HG03066 (cell line): ENCODE data around the gene SSBP2.
"Not testable (repeated sequence)": the region's sequence is repeated elsewhere in the genome, so short reads cannot be mapped to it uniquely, and the experiment has no call there.

ENCODE experiments used
- ATAC-seq: cut with Tn5 transposase; IDR thresholded peaks from one replicate; pipeline ENCODE4 v1.9.1; 2021; ENCODE audit warnings: low read depth; ENCODE audit not compliant: unreplicated experiment

The SSBP2 gene

GRCh38 chr5:81607693-81608092 lies 143.2 kb downstream of the SSBP2 start:
- ATAC-seq: no peak

GRCh38 chr5:81606150-81606549 lies 144.7 kb downstream of the SSBP2 start:
- no peak for ATAC-seq

- no peak for ATAC-seq
Observed at GRCh38 chr5:81605299-81605698, 145.6 kb downstream of the SSBP2 start.

- ATAC-seq: no peak
Observed at GRCh38 chr5:81604193-81604592, 146.7 kb downstream of the SSBP2 start.

GRCh38 chr5:81601919-81602318 lies 149.0 kb downstream of the SSBP2 start:
- no peak for ATAC-seq

- not testable (repeated sequence) for ATAC-seq
Observed at GRCh38 chr5:81592085-81592484, 158.8 kb downstream of the SSBP2 start.

- ATAC-seq: no peak
Observed at GRCh38 chr5:81590498-81591384, 160.2 kb downstream of the SSBP2 start.

- ATAC-seq: peak; percentile 56
Observed at GRCh38 chr5:81579262-81579924, 171.5 kb downstream of the SSBP2 start.

GRCh38 chr5:81577091-81577490 lies 173.8 kb downstream of the SSBP2 start:
- ATAC-seq: no peak

- no peak for ATAC-seq
Observed at GRCh38 chr5:81575924-81576323, 175.0 kb downstream of the SSBP2 start.

GRCh38 chr5:81572201-81572600 lies 178.7 kb downstream of the SSBP2 start:
- ATAC-seq: no peak

GRCh38 chr5:81558188-81558587 lies 192.7 kb downstream of the SSBP2 start:
- ATAC-seq: no peak

- no peak for ATAC-seq
Observed at GRCh38 chr5:81556809-81557208, 194.1 kb downstream of the SSBP2 start.

- ATAC-seq: no peak
Observed at GRCh38 chr5:81555865-81556264, 195.0 kb downstream of the SSBP2 start.

GRCh38 chr5:81554647-81555046 lies 196.2 kb downstream of the SSBP2 start:
- ATAC-seq: no peak

- no peak for ATAC-seq
Observed at GRCh38 chr5:81553567-81554212, 197.2 kb downstream of the SSBP2 start.

GRCh38 chr5:81552852-81553566 lies 197.9 kb downstream of the SSBP2 start:
- no peak for ATAC-seq

- ATAC-seq: no peak
Observed at GRCh38 chr5:81549123-81549522, 201.8 kb downstream of the SSBP2 start.

GRCh38 chr5:81547001-81547400 lies 203.9 kb downstream of the SSBP2 start:
- ATAC-seq: no peak

GRCh38 chr5:81545911-81546310 lies 205.0 kb downstream of the SSBP2 start:
- ATAC-seq: no peak
